D721Med (cell line): ENCODE results near the gene NUP188.
"Not testable (repeated sequence)": the region's sequence is repeated elsewhere in the genome, so short reads cannot be mapped to it uniquely, and the experiment has no call there.

Experiments
- DNase-seq: peaks from one replicate; pipeline ENCODE4 v3.0.0; 2011; ENCODE audit warnings: low spot score; ENCODE audit not compliant: insufficient read length
- FAIRE-seq: peaks from 2 replicates; lab custom pipeline; 2011; peaks lifted over from hg19 to GRCh38; lab: Jason Lieb, UNC
- TF ChIP-seq, protein P1 (sequence below): IDR thresholded peaks from 2 replicates; pipeline ENCODE4 v1.5.1; 2012; ENCODE audit warnings: mild to moderate bottlenecking, control low read depth; ENCODE audit not compliant: insufficient read depth; ENCODE audit errors: missing control alignments

The NUP188 gene

GRCh38 chr9:129027685-129028191 lies 80.2 kb downstream of the NUP188 start:
- TF ChIP-seq, protein P1, sequence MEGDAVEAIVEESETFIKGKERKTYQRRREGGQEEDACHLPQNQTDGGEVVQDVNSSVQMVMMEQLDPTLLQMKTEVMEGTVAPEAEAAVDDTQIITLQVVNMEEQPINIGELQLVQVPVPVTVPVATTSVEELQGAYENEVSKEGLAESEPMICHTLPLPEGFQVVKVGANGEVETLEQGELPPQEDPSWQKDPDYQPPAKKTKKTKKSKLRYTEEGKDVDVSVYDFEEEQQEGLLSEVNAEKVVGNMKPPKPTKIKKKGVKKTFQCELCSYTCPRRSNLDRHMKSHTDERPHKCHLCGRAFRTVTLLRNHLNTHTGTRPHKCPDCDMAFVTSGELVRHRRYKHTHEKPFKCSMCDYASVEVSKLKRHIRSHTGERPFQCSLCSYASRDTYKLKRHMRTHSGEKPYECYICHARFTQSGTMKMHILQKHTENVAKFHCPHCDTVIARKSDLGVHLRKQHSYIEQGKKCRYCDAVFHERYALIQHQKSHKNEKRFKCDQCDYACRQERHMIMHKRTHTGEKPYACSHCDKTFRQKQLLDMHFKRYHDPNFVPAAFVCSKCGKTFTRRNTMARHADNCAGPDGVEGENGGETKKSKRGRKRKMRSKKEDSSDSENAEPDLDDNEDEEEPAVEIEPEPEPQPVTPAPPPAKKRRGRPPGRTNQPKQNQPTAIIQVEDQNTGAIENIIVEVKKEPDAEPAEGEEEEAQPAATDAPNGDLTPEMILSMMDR, result no peak
- DNase-seq (no peak), FAIRE-seq (no peak)

GRCh38 chr9:129028192-129028966 lies 80.9 kb downstream of the NUP188 start, which contains the start of gene SH3GLB2:
Gene SH3GLB2, minus strand, starts transcription at chr9:129028331. Its CDS starts 177 bp downstream, at chr9:129028154.
- FAIRE-seq (no peak), DNase-seq (peak; percentile 92)
- TF ChIP-seq, protein P1, result peak; percentile 58

DNA sequence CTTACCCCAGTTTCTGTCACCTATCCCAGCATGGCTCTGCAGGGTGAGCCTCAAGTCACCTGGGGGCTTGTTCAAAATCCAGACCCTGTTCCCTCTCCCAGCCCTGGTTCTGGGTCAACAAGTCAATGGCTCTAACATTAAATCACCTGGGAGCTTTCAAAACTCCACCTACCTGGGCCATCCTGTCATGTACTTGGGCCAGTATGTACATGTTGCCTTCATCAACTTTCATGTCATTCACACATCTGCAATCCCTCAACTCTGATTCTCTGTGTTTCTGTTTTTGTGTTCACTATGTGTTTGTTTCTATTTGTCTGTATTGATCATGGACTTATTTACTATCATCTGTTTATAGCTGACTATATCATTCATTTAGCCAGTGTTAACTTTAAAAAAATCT lies 82.7 kb downstream of the NUP188 start:
- no peak for DNase-seq
- TF ChIP-seq, protein P1, result no peak
- no peak for FAIRE-seq

GRCh38 chr9:129031514-129031913 lies 84.0 kb downstream of the NUP188 start:
- DNase-seq (no peak), FAIRE-seq (no peak)
- TF ChIP-seq, protein P1, result no peak

GRCh38 chr9:129032541-129033159 lies 85.2 kb downstream of the NUP188 start:
- TF ChIP-seq, protein P1, result no peak
- no peak for FAIRE-seq
- no peak for DNase-seq

DNA sequence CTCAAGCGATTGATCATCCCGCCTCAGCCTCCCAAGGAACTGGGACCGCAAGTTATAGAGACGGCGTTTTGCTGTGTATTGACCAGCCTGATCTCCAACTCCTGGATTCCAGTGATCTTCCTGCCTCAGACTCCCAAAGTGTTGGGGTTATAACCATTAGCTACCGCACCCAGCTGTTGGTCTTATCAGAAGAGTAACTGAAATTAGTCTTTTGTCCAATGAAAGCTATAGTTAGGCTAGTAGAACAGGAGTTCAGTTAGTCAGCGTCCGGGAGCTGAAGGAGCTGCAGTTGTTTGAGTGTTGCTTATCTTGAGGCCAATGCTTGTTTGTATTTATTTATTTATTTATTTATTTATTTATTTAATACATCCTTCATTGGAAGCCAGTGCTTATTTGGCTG lies 85.7 kb downstream of the NUP188 start:
- no peak for FAIRE-seq
- DNase-seq, result no peak
- TF ChIP-seq, protein P1, result no peak

- DNase-seq, result peak; percentile 45
- FAIRE-seq, result not testable (repeated sequence)
Observed at GRCh38 chr9:129035838-129036237, 88.3 kb downstream of the NUP188 start.
